Stimulated activated effector memory CD8-positive, alpha-beta T cell treated with anti-CD3 and anti-CD28 coated beads, Interleukin-12 subunit alpha, Interleukin-12 subunit beta, amount 100 ng/mL, for 72 hours (primary cell): ENCODE results near the gene IQCH.
A peak's percentile ranks its signal among the peaks of the same experiment; 100 is the strongest.
"Not testable (repeated sequence)": the region's sequence is repeated elsewhere in the genome, so short reads cannot be mapped to it uniquely, and the experiment has no call there.

Source experiments
- ATAC-seq: fragments of 150-1000 bp; cut with Tn5 transposase; 2 replicates; pipeline ENCODE4 v1.10.0; 2021
- DNase-seq, 2 donors: peaks; one replicate each; pipeline ENCODE4 v3.0.0; 2021 to 2022; ENCODE audit warnings: low spot score in 2 of 2
- H3K27ac Mint-ChIP-seq: one replicate; pipeline ENCODE4 v1.8.0; 2022; ENCODE audit warnings: mild to moderate bottlenecking, mixed read lengths
- H3K36me3 Mint-ChIP-seq: one replicate; pipeline ENCODE4 v1.8.0; 2022; ENCODE audit warnings: mild to moderate bottlenecking, mixed read lengths
- H3K4me1 Mint-ChIP-seq: one replicate; pipeline ENCODE4 v1.8.0; 2022; ENCODE audit warnings: mixed read lengths
- H3K4me3 Mint-ChIP-seq: one replicate; pipeline ENCODE4 v1.8.0; 2022; ENCODE audit warnings: mild to moderate bottlenecking, mixed read lengths
- H3K9me3 Mint-ChIP-seq: one replicate; pipeline ENCODE4 v1.8.0; 2022; ENCODE audit warnings: mixed read lengths

IQCH gene

GRCh38 chr15:67448372-67448771 is 193.8 kb downstream of the IQCH start:
- not testable (repeated sequence) for H3K27ac Mint-ChIP-seq, ATAC-seq, H3K36me3 Mint-ChIP-seq, H3K4me1 Mint-ChIP-seq, DNase-seq, H3K4me3 Mint-ChIP-seq, H3K9me3 Mint-ChIP-seq

GRCh38 chr15:67453703-67454102 is 199.1 kb downstream of the IQCH start:
- not testable (repeated sequence) for ATAC-seq, DNase-seq, H3K4me3 Mint-ChIP-seq

GRCh38 chr15:67456677-67457529 is 202.3 kb downstream of the IQCH start:
- Mint-ChIP-seq H3K4me3 (no peak overlapping the region), H3K27ac (no peak overlapping the region), H3K9me3 (no peaks in the 10 kb centered on the region), H3K36me3 (no peaks in the 10 kb centered on the region), H3K4me1 (no peaks in the 10 kb centered on the region)
- ATAC-seq, result peak; percentile 90
- DNase-seq, result peak; percentile 82 to 91

More at GRCh38 chr15:67453703-67454102, 199.1 kb downstream of the IQCH start:
- not testable (repeated sequence) for H3K9me3 Mint-ChIP-seq, H3K4me1 Mint-ChIP-seq, H3K27ac Mint-ChIP-seq, H3K36me3 Mint-ChIP-seq

- H3K9me3 Mint-ChIP-seq, result no peaks in the 10 kb centered on the region
- no peak overlapping the region for H3K27ac Mint-ChIP-seq
- H3K4me3 Mint-ChIP-seq, result no peak overlapping the region
- no peak for DNase-seq
- no peaks in the 10 kb centered on the region for H3K4me1 Mint-ChIP-seq
- no peak for ATAC-seq
- no peaks in the 10 kb centered on the region for H3K36me3 Mint-ChIP-seq
Measured at GRCh38 chr15:67458331-67459029, 203.9 kb downstream of the IQCH start.

GRCh38 chr15:67460521-67460920 is 205.9 kb downstream of the IQCH start:
- no peak for DNase-seq
- no peak overlapping the region for H3K4me3 Mint-ChIP-seq
- H3K27ac Mint-ChIP-seq, result no peak overlapping the region
- no peaks in the 10 kb centered on the region for H3K36me3 Mint-ChIP-seq
- ATAC-seq, result no peak
- no peaks in the 10 kb centered on the region for H3K4me1 Mint-ChIP-seq
- no peaks in the 10 kb centered on the region for H3K9me3 Mint-ChIP-seq

GRCh38 chr15:67461735-67462134 is 207.1 kb downstream of the IQCH start:
- no peak for DNase-seq
- no peak for ATAC-seq
- Mint-ChIP-seq H3K27ac (no peak overlapping the region), H3K4me3 (no peak overlapping the region), H3K9me3 (no peaks in the 10 kb centered on the region), H3K4me1 (no peaks in the 10 kb centered on the region), H3K36me3 (no peaks in the 10 kb centered on the region)

GRCh38 chr15:67462875-67463274 is 208.3 kb downstream of the IQCH start:
- no peak for DNase-seq
- no peaks in the 10 kb centered on the region for H3K36me3 Mint-ChIP-seq
- H3K9me3 Mint-ChIP-seq, result no peaks in the 10 kb centered on the region
- H3K27ac Mint-ChIP-seq, result no peak overlapping the region
- no peaks in the 10 kb centered on the region for H3K4me1 Mint-ChIP-seq
- ATAC-seq, result no peak
- no peak overlapping the region for H3K4me3 Mint-ChIP-seq

GRCh38 chr15:67463488-67463887 is 208.9 kb downstream of the IQCH start:
- DNase-seq (no peak), ATAC-seq (no peak)
- H3K4me1 Mint-ChIP-seq, result no peaks in the 10 kb centered on the region
- no peak overlapping the region for H3K4me3 Mint-ChIP-seq
- no peak overlapping the region for H3K27ac Mint-ChIP-seq
- no peaks in the 10 kb centered on the region for H3K9me3 Mint-ChIP-seq
- no peaks in the 10 kb centered on the region for H3K36me3 Mint-ChIP-seq

GRCh38 chr15:67465196-67465952 is 210.8 kb downstream of the IQCH start:
- Mint-ChIP-seq H3K4me1 (no peaks in the 10 kb centered on the region), H3K36me3 (no peaks in the 10 kb centered on the region), H3K27ac (no peak overlapping the region), H3K4me3 (no peak overlapping the region), H3K9me3 (no peaks in the 10 kb centered on the region)
- DNase-seq (peak in 1 of 2 donors; percentile 43), ATAC-seq (no peak)

- Mint-ChIP-seq H3K9me3 (no peaks in the 10 kb centered on the region), H3K4me3 (no peak overlapping the region), H3K27ac (no peak overlapping the region), H3K4me1 (no peaks in the 10 kb centered on the region), H3K36me3 (no peaks in the 10 kb centered on the region)
- ATAC-seq, result no peak
- no peak for DNase-seq
Measured at GRCh38 chr15:67468416-67468815, 213.8 kb downstream of the IQCH start.

- H3K4me3 Mint-ChIP-seq, result no peak overlapping the region
Measured at GRCh38 chr15:67469680-67470079, 215.1 kb downstream of the IQCH start.

GRCh38 chr15:67472957-67473356 is 218.4 kb downstream of the IQCH start:
- no peaks in the 10 kb centered on the region for H3K36me3 Mint-ChIP-seq
- H3K4me3 Mint-ChIP-seq, result no peak overlapping the region
- DNase-seq, result no peak
- H3K4me1 Mint-ChIP-seq, result no peaks in the 10 kb centered on the region
- H3K9me3 Mint-ChIP-seq, result no peaks in the 10 kb centered on the region
- no peak for ATAC-seq
- no peak overlapping the region for H3K27ac Mint-ChIP-seq

More at GRCh38 chr15:67469680-67470079, 215.1 kb downstream of the IQCH start:
- DNase-seq (no peak), ATAC-seq (no peak)
- H3K36me3 Mint-ChIP-seq, result no peaks in the 10 kb centered on the region
- H3K4me1 Mint-ChIP-seq, result no peaks in the 10 kb centered on the region
- no peak overlapping the region for H3K27ac Mint-ChIP-seq
- H3K9me3 Mint-ChIP-seq, result no peaks in the 10 kb centered on the region

- Mint-ChIP-seq H3K4me1 (no peaks in the 10 kb centered on the region), H3K36me3 (no peaks in the 10 kb centered on the region)
Measured at GRCh38 chr15:67474405-67475110, 220.0 kb downstream of the IQCH start.

GRCh38 chr15:67479781-67480505 is 225.4 kb downstream of the IQCH start:
- no peaks in the 10 kb centered on the region for H3K36me3 Mint-ChIP-seq
- DNase-seq, result no peak
- ATAC-seq, result no peak
- H3K9me3 Mint-ChIP-seq, result no peaks in the 10 kb centered on the region
- no peak overlapping the region for H3K27ac Mint-ChIP-seq
- H3K4me1 Mint-ChIP-seq, result no peaks in the 10 kb centered on the region
- no peak overlapping the region for H3K4me3 Mint-ChIP-seq

More at GRCh38 chr15:67474405-67475110, 220.0 kb downstream of the IQCH start:
- H3K27ac Mint-ChIP-seq, result no peak overlapping the region
- DNase-seq (no peak), ATAC-seq (no peak)
- no peaks in the 10 kb centered on the region for H3K9me3 Mint-ChIP-seq
- no peak overlapping the region for H3K4me3 Mint-ChIP-seq
